SKM-1 (cell line): ENCODE data around the gene CAPSL.
A peak's percentile ranks its signal among the peaks of the same experiment; 100 is the strongest.
"Not testable (repeated sequence)": the region's sequence is repeated elsewhere in the genome, so short reads cannot be mapped to it uniquely, and the experiment has no call there.

Experiments used
- DNase-seq: peaks from one replicate; lab custom pipeline; 2025; ENCODE audit not compliant: unreplicated experiment; lab: John Stamatoyannopoulos, UW

CAPSL gene

DNA sequence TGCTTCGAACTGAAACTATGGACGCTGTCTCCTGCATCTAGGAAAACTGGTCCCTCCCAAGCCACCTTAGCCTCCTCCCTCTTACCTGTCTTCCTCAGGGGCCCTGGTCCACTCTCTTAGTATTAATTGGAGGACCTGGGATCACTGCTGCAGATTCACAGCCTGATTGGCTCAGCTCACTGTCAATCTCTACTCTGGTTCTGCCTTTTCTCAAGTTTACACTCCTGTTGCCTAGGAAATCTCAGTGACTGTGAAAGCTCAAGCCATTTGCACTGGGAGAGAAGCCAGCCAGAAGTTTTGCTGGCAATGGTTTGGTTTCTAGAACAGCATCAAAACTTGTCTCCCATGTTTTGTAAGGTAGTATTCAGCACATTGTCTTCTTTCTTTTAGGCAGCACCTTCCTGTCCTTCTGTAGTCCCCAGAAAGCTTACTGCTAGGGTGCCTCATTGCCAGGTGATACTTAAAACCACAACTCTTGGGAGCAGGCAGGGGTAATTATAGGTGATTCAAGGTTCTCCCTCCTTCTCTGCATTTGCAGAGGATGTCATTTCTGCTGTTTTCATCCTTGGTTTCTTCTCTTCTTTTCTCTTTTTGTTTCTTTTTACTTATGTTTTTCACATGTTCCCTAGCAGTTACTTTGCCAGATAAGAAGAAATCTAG, at the start of gene CAPSL:
Gene CAPSL (minus strand): TSS at position 55 of the 660 bp plus-strand sequence. CDS start 17,502 bp downstream, outside the sequence.
- no peak for DNase-seq

DNA sequence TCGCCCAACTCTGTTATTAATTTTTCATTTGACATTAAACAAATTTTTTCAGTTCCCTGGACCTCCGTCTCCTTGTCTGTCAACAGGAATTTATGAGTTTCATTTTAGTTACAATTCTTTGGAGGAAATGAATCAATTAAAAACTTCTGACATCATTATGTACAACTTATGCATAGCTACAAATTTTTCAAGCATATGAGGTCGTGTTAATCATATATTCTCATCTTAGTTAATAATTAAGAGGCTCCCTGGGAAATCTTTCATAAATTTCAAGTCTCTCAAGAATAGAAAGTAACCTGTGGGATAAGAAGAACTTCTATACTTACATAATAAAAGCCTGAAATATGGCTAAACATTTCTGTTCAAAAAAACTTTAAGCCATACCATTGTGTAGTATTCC, 49.4 kb upstream of the CAPSL start:
- no peak for DNase-seq

DNA sequence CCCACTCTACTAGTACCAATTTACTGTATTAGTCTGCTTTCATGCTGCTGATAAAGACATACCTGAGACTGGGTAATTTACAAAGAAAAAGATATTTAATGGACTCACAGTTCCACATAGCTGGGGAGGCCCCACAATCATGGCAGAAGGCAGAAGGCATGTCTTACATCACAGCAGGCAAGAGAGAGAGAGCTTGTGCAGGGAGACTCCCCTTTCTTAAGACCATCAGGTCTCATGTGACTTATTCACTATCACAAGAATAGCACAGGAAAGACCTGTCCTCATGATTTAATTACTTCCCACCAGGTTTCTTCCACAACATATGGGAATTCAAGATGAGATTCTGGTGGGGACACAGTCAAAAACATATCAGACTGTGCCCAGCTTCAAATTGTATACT, 41.3 kb upstream of the CAPSL start:
- no peak for DNase-seq

DNA sequence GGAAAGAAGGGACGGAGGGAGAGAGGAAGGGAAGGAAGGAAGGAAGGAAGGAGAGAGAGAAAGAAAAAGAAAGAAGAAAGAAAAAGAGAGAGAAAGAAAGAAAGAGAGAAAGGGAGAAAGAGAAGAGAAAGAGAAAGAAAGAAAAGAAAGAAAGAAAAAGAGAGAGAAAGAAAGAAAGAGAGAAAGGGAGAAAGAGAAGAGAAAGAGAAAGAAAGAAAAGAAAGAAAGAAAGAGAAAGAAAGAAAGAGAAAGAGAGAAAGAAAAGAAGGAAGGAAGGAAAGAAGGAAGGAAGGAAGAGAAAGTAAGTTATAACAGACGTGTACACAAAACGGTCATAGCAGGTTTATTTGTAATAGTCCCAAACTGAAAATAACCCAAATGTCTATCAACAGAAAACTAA, 38.4 kb upstream of the CAPSL start:
- not testable (repeated sequence) for DNase-seq

DNA sequence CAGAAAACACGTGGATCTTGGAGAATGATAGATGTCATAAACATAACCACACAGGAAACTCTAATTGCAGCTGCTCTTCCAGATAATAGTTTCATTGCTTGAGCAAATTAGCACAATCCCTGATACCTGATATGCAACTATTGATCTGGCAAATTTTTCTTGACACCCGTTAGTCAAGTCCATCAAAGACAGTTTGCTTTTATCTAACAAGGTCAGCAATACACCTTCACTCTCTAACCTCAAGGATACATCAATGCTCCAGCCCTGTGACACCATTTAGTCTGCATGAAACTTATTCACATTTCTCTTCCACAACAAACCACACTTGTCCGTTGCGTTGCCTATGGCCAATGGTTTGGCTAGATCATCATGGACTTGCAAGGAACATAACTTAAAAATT, 36.1 kb upstream of the CAPSL start:
- DNase-seq, result no peak

DNA sequence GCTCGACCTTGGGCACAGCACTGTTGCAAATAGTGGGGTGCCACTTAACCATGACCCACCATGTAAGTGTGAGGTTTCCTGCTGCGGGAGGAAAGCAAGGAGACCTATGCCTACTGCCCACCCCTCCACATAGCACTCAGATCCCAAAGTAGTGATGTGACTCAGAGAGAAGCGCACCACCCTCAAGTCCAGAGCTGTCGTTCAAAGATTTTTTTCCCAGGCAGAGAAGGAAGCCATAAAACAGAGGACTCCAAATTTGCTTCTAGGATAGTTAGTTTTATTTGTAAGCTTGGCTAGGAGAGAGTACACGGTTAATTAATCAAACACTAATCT, 33.4 kb upstream of the CAPSL start:
- DNase-seq, result no peak

DNA sequence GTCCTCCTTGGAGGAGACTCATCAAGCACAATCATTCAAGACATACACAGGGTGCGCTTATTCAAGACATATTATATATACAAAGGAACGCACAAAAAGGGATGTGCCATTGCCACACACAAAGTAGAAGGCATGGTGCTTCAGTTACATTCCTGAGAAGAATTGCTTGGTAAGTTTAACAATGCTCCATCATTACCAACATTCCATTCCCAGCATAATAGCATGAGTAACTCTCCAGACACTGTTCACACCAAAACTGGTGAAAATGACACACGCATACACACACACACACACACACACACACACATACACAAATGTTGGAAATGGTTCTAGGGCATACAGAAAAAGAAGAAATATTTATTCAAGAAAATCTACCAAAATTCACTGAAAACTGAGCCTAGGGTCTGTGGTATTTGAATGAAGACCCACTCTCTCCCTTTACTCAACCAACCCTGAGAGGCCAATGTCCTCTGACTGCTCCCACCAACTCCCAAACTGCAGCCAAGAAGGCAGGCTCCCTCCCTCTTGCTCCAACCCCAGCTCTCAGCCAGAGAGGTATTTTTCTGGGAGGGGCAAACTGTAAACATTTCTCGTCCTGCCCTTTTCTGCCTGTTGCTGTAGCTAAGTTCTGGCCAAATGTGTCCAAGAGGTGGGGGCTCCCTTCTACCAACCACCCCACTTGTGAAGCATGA, 32.9 kb upstream of the CAPSL start:
- DNase-seq, result no peak

DNA sequence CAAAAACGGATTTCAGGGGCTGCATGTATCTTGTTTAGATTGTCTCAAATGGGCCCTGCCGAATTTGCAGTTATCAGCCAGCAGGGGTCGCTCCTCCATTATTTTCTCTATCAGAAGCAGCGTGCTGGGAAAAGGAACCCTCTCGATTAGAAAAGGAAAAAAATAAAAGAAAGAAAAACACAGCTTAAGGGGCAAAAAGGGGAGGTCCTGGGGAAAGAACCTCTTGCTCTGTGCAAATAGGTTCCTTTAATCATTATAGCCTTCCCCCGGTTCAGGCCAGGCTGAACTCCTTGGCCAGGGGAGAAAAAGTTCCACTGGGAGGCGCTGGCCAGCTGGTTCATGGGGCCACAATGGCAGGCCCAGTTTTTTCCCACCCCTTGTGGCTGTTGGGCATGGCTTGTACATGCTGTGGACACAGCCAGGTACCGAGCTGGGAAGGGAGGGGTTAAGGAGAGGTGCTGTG, 25.0 kb upstream of the CAPSL start:
- DNase-seq, result no peak

DNA sequence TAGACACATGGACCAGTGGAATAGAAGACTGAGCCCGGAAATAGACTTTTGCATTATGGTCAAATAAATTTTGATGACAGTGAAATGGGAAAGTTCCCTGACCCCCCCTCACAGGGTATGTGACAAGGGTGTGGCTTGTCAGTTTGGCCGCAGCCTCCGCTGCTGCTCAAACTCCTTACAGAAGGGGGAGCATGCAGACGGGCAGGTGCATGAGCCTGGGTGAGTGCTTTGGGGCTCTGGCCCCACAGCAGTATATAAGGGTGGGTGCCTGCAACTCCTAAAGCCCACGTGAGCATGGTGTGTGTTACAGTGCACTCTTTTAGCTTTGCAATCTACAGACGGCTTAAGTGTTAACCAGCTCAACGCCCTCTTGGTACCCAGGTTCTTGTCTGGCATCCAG, 21.9 kb upstream of the CAPSL start:
- no peak for DNase-seq

DNA sequence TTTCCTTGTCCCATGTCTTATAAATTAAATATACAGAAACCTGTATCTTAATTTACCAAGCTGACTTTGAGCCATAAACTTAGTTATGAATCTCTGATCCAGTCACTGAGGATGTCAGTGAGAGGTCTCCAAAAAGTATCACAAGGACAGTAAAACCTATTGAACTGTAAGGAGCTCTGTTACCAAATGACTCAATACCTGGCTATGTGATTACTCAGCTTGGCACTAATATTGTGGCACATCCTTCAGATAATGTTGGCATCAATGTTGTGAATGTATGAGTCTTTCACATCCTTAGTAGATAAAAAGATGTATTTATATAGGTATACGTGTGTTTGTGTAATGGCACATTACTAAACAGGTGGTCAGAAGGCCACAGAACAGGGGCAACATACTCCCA, 18.0 kb upstream of the CAPSL start:
- no peak for DNase-seq

DNA sequence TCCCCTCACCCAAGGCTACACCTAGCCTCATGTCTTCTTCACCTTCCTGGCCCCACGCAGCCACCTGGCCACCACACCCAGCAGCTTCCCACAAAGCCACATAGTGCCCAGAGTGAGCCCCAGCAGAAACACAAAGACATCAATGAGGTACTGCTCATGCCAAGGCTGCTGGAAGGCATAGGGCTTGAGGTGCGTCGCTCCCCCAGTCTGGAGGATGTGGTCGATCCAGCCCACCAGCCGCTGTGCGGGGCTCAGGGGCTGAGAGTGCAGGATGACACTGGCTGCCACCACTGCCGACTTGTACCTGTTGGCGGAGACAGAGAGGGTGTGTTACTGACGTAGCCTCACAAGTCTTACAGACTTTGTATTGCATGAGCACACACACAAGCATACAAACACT, 15.8 kb upstream of the CAPSL start:
- DNase-seq, result no peak

DNA sequence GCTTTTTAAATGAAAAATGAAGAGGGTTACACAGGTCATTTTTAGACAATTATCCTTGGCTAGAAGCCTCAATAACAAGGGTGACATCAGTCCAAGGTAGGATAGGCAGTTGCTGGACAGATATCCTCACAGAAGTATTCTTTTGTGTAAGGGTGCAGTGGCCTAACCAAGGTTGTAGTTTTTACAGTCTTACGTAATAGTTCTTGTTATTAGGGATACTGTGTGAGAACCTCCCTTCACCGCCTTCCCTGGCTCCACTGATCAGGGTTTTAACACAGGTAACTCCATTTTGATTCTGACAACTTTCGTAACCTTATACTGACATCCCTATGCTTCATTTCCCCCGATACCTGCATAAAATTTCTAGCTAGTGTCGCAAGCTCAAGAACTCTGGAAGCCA, 8.7 kb upstream of the CAPSL start:
- no peak for DNase-seq

DNA sequence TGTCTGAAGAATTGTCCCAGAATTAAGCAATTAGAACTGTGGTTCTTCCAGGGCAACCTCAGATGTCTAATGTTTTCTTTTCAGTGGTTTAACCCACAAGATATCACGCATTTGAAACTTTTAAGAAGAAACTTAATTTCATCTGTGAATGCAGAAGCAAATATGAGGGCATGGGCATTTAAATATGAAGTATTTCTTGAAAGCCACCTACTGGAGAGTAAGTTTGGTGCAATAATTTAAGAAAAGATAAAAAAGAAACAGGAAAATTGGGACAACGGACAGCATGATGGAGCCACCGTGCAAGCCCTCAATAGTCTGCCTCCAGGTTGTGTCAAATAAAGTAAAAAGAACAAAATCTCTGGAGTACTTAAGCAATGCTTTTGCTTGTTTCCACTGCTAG, 1.2 kb upstream of the CAPSL start:
- DNase-seq, result no peak

DNA sequence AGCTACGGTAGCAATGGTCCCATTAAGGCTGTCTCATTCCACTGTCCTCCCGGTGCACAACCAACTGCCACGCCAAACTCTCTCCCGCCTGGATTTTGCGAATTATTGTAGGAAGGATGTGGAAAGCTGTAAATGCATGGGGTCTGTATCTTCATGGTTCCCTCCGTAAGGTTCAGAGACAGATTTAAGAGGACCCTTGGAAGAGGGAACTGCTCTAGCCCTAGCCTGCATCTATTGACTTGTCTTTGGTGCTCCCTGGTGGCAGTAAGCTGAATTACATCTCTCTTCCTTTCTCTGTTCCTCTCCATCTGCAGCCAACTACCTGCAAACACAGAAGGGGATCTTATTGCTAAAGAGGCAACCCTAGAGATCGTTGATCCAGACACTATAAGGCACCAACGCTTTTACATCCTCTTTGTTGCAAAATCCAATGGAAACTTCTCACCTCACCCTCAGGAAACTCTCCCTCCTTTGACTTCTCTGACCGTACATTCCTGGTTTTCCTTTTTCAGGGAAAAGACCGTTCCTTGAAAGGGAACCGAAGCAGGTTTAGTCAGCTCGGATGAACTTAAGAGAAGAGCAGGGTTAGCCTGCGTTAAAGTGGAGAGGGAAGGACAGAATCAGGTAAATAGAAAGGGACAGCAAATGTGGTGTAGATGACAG, 11.9 kb downstream of the CAPSL start:
- peak; percentile 21 for DNase-seq

DNA sequence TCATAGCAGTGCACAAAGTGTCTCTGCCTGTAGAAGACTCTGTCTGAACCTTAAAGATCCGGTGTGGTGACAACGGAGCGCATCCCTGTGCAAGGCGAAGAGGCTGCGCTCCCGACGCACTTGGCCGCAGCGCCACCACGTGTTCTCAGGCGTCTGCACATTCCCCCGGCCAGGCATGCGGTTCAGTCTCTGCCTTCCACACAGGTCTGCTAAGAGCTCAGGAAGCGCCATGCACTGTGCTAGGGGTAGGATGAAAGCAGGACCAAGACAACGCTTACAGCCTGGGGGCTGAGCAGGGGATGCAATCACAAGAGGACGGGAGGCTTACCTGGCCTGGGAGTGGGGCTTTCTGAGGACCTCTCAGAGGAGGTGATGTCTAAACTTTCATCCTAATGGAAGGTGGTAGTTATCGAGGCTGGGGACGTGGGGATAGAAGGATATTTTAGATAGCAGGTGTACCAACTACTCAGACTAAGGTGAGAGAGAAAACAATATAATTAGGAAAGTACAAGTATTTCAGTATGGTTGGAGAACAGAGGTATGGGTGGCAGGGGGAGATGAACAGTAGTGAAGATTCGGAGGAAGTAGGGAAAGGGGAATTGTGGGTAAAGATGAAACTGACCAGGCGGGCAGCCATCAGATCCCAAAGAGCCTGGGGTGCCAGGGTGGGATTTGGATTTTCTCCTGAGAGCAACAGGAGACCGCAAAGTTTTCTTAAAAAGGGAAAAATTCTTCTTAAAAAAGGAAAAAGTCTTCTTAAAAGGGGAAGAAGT, 13.3 kb downstream of the CAPSL start:
- peak; percentile 41 for DNase-seq

DNA sequence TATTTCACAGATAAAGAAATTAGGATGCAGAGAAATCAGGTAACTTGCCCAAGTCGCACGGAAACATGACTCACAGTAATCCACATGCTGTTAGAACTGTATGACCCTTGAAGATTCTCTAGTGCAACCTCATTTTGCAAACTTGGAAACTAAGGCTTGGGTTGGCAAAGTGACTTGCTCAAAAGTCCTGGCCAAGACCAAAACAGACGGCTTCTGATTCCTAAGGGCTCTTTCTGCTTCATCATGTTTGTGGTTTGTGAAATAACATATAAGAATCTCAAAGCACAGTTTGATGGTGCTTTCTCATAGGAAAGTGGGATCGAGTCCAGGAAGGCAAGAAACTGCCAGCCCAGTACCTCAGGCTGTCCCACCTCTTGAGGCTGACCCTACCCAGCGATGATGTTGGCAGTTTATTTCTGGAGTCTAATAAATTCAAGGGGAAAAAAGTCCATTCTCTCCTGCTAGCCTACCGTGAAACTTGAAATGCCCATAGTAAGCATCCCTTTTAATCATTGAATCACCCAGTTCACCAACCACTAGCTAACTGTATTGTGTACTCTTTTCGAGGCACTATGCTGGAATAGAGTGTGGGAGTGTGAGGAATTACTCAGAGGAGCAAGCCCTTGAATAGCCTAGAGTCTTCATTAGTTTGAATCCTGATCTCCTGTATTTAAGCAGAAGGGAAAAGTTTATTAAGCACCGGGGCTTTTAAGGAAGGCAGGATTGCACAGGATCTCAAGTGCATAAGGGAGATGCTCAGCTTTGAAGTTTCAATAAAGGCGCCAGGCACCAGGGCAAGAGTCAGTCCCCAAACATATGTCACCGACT, 14.1 kb downstream of the CAPSL start:
- DNase-seq, result no peak

DNA sequence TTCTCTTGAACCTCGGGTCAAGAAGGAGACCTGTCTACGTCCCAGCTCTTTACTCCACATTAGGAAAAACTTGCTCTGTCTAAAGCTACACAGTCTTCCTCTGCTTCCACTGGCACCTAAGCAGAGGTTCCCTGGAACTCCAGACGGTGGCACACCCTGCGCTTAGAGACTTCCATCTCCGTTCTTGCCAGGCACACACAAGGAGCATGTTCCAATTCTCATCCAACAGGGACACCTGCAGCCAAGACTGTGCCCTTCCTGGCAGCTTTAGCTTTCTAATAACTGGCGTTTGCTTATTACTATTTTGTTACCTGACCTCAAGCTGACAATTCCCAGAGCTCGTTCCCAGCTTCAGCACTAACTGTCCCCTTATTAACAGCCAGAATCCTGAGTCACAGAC, 16.0 kb downstream of the CAPSL start:
- DNase-seq, result no peak

DNA sequence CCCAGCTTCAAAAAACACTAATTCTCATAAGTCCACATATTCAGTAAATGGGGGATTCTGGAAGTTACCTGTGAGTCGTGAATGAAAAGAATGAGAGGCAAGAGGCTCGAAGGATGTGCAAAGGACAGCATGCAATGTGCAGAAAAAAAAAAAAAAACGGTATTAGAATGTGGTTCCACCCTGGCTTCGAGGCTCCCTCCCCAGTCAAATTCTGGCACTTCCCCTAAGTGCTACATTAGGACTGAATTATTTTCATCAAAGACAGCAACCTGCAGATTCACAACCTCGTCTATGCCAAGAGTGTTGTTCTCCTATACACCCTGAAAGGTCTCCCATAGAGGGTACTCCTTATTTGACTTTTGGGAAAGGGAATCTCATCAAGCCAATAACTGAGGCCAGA, 16.5 kb downstream of the CAPSL start:
- DNase-seq, result no peak

DNA sequence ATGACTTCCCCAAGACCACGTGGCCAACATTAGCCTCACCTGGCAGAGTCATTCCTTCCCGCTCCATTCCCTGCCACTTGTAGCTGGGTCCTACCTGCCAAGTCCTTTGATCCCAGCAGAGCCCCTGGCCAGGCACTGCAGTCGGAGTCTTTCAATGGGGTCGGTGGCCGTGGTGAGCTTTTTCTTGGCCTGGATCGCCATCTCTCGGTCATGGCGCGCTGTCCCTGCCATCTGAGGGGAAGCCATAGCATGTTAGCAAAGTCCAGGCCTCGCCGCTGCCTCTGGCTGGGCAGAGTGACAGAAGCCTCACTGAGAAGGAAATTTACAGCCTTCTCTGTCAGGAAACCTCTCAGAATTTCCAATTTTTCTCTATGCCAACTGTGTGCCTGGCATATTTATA, 17.5 kb downstream of the CAPSL start:
- DNase-seq, result no peak

DNA sequence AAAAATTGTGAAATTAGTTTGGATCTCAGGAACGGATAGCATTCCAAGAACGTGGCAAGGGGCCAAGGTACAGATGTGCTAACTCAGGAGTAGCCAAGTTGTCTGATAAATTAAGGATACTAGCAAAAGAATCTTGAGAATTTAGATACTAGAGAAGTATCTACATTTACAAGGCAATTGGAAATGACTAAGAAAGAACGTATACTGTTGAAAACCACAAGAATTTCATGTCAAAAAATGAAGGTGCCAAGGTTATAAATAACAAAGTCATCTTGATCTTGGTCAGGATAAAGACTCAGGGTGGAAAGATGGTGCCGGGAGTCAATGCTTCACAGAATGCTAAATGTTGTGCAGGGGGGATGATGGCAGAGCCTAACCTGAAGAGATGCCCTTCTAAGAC, 19.2 kb downstream of the CAPSL start:
- DNase-seq, result no peak

DNA sequence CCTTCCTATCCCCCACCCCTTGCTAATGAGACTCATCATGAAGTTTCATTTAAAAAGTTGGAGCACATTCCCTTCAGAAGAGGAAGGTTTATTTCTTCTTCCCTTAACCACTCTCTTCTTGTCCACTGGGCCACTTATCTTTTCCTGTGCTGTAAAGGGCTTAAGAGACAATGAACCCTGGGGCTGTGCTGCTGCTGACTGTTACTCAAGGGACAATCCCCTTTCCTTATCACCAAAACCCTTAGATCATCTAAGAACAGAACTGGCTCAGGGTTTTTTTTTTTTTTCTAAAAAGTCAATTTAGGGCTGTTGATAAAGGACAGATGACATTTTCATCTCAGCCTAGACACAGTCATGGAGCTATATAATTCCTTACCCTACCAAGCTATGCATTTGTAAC, 29.6 kb downstream of the CAPSL start:
- no peak for DNase-seq
